Measurements from ENCODE around the gene RAD51AP1. TPM values are rescaled to one million over a fixed set of nuclear protein-coding genes. Genes with fewer than 3 reads are reported as not detected.
A peak's percentile ranks its signal among the peaks of the same experiment; 100 is the strongest.
"Not testable (repeated sequence)": the region's sequence is repeated elsewhere in the genome, so short reads cannot be mapped to it uniquely, and the experiment has no call there.

Gene RAD51AP1
- total and polyA plus RNA-seq, 4 donors, result 2.1 to 6.9 (median 3.5) TPM

DNA sequence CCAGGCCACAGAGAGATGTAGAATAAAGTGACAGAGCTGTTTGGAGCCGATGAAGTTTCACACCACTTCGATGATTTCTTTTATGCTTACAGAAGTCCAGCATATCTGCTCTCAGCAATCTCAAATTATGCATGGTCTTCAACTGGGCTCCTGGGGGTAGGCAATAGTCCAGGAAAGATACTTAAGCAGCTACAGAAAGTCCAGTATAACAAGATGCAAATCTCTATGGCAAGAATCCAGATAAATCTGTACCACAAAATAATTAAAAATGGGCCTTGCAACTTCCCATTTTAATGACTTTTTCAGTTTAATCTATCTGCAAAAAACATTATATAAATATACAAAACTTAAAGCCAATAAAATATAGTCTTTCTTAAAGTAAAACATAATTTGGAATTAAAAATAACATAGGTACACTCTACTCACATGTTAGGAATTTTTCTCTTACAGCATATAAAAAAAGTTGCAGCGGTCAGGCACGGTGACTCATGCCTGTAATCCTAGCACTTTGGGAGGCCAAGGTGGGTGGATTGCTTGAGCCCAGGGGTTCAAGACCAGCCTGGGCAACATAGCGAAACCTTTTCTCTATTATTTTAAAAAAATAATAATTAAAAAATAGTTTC lies 20.5 kb upstream of the RAD51AP1 start:
- TF ChIP-seq, protein P1, sequence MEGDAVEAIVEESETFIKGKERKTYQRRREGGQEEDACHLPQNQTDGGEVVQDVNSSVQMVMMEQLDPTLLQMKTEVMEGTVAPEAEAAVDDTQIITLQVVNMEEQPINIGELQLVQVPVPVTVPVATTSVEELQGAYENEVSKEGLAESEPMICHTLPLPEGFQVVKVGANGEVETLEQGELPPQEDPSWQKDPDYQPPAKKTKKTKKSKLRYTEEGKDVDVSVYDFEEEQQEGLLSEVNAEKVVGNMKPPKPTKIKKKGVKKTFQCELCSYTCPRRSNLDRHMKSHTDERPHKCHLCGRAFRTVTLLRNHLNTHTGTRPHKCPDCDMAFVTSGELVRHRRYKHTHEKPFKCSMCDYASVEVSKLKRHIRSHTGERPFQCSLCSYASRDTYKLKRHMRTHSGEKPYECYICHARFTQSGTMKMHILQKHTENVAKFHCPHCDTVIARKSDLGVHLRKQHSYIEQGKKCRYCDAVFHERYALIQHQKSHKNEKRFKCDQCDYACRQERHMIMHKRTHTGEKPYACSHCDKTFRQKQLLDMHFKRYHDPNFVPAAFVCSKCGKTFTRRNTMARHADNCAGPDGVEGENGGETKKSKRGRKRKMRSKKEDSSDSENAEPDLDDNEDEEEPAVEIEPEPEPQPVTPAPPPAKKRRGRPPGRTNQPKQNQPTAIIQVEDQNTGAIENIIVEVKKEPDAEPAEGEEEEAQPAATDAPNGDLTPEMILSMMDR (IDR thresholded peaks at IDR 0.05; ENCODE audit: control extremely low read depth, extremely low read depth), result no peak

DNA sequence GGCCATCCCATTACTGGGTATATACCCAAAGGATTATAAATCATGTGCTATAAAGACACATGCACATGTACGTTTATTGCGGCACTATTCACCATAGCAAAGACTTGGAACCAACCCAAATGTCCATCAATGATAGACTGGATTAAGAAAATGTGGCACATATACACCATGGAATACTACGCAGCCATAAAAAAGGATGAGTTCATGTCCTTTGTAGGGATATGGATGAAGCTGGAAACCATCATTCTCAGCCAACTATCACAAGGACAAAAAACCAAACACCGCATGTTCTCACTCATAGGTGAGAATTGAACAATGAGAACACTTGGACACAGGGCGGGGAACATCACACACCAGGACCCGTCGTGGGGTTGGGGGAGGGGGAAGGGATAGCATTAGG lies 15.2 kb upstream of the RAD51AP1 start:
- DNase-seq; H3K9me3 ChIP-seq (ENCODE audit: control insufficient read depth in 4 of 4, insufficient read depth in 3 of 4, low read length in 3 of 4); H3K9ac ChIP-seq (ENCODE audit: insufficient read depth in 1 of 2, low read length in 2 of 2); ATAC-seq (ENCODE audit: insufficient read depth, low FRiP score); H3K4me3 ChIP-seq; H3K27ac ChIP-seq (ENCODE audit: low read depth in 1 of 2, low read length in 1 of 2); H3K4me1 ChIP-seq (ENCODE audit: control insufficient read depth in 5 of 5, insufficient read depth in 5 of 5, low read length in 5 of 5); H3K27me3 ChIP-seq (ENCODE audit: control insufficient read depth in 3 of 3, insufficient read depth in 3 of 3, low read length in 2 of 3): not testable (repeated sequence)
- 97 to 98% methylated on average over 7 of the region's 7 CpGs for WGBS, 2 donors
- peaks cover 2 to 23% (median 7%) of the 10 kb centered on the region in 4 donors for H3K36me3 ChIP-seq (ENCODE audit: control insufficient read depth in 4 of 4, insufficient read depth in 4 of 4, low read length in 4 of 4)

More for the DNA sequence above, 20.5 kb upstream of the RAD51AP1 start:
- no peaks in the 10 kb centered on the region for H3K27me3 ChIP-seq (ENCODE audit: control insufficient read depth in 3 of 3, insufficient read depth in 3 of 3, low read length in 2 of 3)
- H3K4me3 ChIP-seq, result no peak overlapping the region
- ATAC-seq (ENCODE audit: insufficient read depth, low FRiP score), result no peak
- no peaks in the 10 kb centered on the region for H3K4me1 ChIP-seq (ENCODE audit: control insufficient read depth in 5 of 5, insufficient read depth in 5 of 5, low read length in 5 of 5)
- DNase-seq, result no peak
- no peaks in the 10 kb centered on the region for H3K9me3 ChIP-seq (ENCODE audit: control insufficient read depth in 4 of 4, insufficient read depth in 3 of 4, low read length in 3 of 4)
- 89 to 95% methylated on average over 5 of the region's 5 CpGs for WGBS, 2 donors
- peaks cover 7 to 21% (median 10%) of the 10 kb centered on the region in 4 donors for H3K36me3 ChIP-seq (ENCODE audit: control insufficient read depth in 4 of 4, insufficient read depth in 4 of 4, low read length in 4 of 4)
- no peak overlapping the region for H3K27ac ChIP-seq (ENCODE audit: low read depth in 1 of 2, low read length in 1 of 2)
- no peak overlapping the region for H3K9ac ChIP-seq (ENCODE audit: insufficient read depth in 1 of 2, low read length in 2 of 2)

- TF ChIP-seq, protein P1 (IDR thresholded peaks at IDR 0.05; ENCODE audit: control extremely low read depth, extremely low read depth), result peak; percentile 56
- H3K4me3 ChIP-seq, result no peak overlapping the region
- H3K9ac ChIP-seq (ENCODE audit: insufficient read depth in 1 of 2, low read length in 2 of 2), result no peak overlapping the region
- DNase-seq (peak in 2 of 3 donors; percentile 32 to 37), ATAC-seq (ENCODE audit: insufficient read depth, low FRiP score) (no peak)
- 95 to 99% methylated on average over 2 of the region's 2 CpGs for WGBS, 2 donors
- peaks cover 3 to 22% (median 5%) of the 10 kb centered on the region in 4 donors for H3K36me3 ChIP-seq (ENCODE audit: control insufficient read depth in 4 of 4, insufficient read depth in 4 of 4, low read length in 4 of 4)
- no peaks in the 10 kb centered on the region for H3K9me3 ChIP-seq (ENCODE audit: control insufficient read depth in 4 of 4, insufficient read depth in 3 of 4, low read length in 3 of 4)
- no peaks in the 10 kb centered on the region for H3K27me3 ChIP-seq (ENCODE audit: control insufficient read depth in 3 of 3, insufficient read depth in 3 of 3, low read length in 2 of 3)
- no peaks in the 10 kb centered on the region for H3K4me1 ChIP-seq (ENCODE audit: control insufficient read depth in 5 of 5, insufficient read depth in 5 of 5, low read length in 5 of 5)
- H3K27ac ChIP-seq (ENCODE audit: low read depth in 1 of 2, low read length in 1 of 2), result no peak overlapping the region
Measured at GRCh38 chr12:4526923-4527546, 11.7 kb upstream of the RAD51AP1 start.

GRCh38 chr12:4530160-4530559 lies 8.5 kb upstream of the RAD51AP1 start:
- Histone ChIP-seq H3K9ac (ENCODE audit: insufficient read depth in 1 of 2, low read length in 2 of 2) (no peak overlapping the region), H3K4me1 (ENCODE audit: control insufficient read depth in 5 of 5, insufficient read depth in 5 of 5, low read length in 5 of 5) (no peaks in the 10 kb centered on the region), H3K4me3 (no peak overlapping the region), H3K27ac (ENCODE audit: low read depth in 1 of 2, low read length in 1 of 2) (no peak overlapping the region), H3K9me3 (ENCODE audit: control insufficient read depth in 4 of 4, insufficient read depth in 3 of 4, low read length in 3 of 4) (no peaks in the 10 kb centered on the region), H3K27me3 (ENCODE audit: control insufficient read depth in 3 of 3, insufficient read depth in 3 of 3, low read length in 2 of 3) (no peaks in the 10 kb centered on the region), H3K36me3 (ENCODE audit: control insufficient read depth in 4 of 4, insufficient read depth in 4 of 4, low read length in 4 of 4) (peaks cover 0 to 15% (median 8%) of the 10 kb centered on the region in 4 donors)
- ATAC-seq (ENCODE audit: insufficient read depth, low FRiP score) (no peak), DNase-seq (no peak)
- 74 to 77% methylated on average over 1 of the region's 1 CpG for WGBS, 2 donors
- TF ChIP-seq, protein P1 (IDR thresholded peaks at IDR 0.05; ENCODE audit: control extremely low read depth, extremely low read depth), result no peak

All from lung (tissue), 12 donors.